C1 segment of cervical spinal cord (tissue), 14 donors: ENCODE results near the gene EVA1A.
"Not testable (repeated sequence)": the region's sequence is repeated elsewhere in the genome, so short reads cannot be mapped to it uniquely, and the experiment has no call there.

Source experiments
- DNase-seq, 14 donors: peaks; one replicate each; lab custom pipeline; 2025; lab: John Stamatoyannopoulos, UW

The EVA1A gene

GRCh38 chr2:75484840-75485239, 75.9 kb downstream of the EVA1A start:
- DNase-seq: no peak

GRCh38 chr2:75483878-75484277, 76.9 kb downstream of the EVA1A start:
- DNase-seq: no peak

GRCh38 chr2:75482398-75482797, 78.3 kb downstream of the EVA1A start:
- no peak for DNase-seq

- DNase-seq: no peak
Measured at GRCh38 chr2:75480971-75481836, 79.5 kb downstream of the EVA1A start.

GRCh38 chr2:75477696-75478095, 83.0 kb downstream of the EVA1A start:
- DNase-seq: not testable (repeated sequence)

GRCh38 chr2:75476761-75477160, 84.0 kb downstream of the EVA1A start:
- DNase-seq: no peak

- no peak for DNase-seq
Measured at GRCh38 chr2:75475976-75476375, 84.8 kb downstream of the EVA1A start.

- no peak for DNase-seq
Measured at GRCh38 chr2:75475049-75475448, 85.7 kb downstream of the EVA1A start.

- no peak for DNase-seq
Measured at GRCh38 chr2:75474115-75474514, 86.6 kb downstream of the EVA1A start.

GRCh38 chr2:75466708-75467311, 93.9 kb downstream of the EVA1A start:
- DNase-seq: no peak

- no peak for DNase-seq
Measured at GRCh38 chr2:75465317-75465984, 95.3 kb downstream of the EVA1A start.

- DNase-seq: no peak
Measured at GRCh38 chr2:75464348-75464946, 96.3 kb downstream of the EVA1A start.

GRCh38 chr2:75462721-75463120, 98.0 kb downstream of the EVA1A start:
- DNase-seq: no peak

- no peak for DNase-seq
Measured at GRCh38 chr2:75462206-75462605, 98.5 kb downstream of the EVA1A start.

- no peak for DNase-seq
Measured at GRCh38 chr2:75460630-75461029, 100.1 kb downstream of the EVA1A start.

- DNase-seq: no peak
Measured at GRCh38 chr2:75459565-75460310, 101.0 kb downstream of the EVA1A start.

GRCh38 chr2:75458201-75458600, 102.5 kb downstream of the EVA1A start:
- DNase-seq: no peak

- DNase-seq: no peak
Measured at GRCh38 chr2:75456825-75457224, 103.9 kb downstream of the EVA1A start.

- no peak for DNase-seq
Measured at GRCh38 chr2:75456111-75456510, 104.6 kb downstream of the EVA1A start.

GRCh38 chr2:75454241-75454620, 106.5 kb downstream of the EVA1A start:
- no peak for DNase-seq

GRCh38 chr2:75453384-75454240, 107.1 kb downstream of the EVA1A start:
- DNase-seq: no peak
